EL (cell line): Measurements from ENCODE around the gene CENPS.
"Not testable (repeated sequence)": the region's sequence is repeated elsewhere in the genome, so short reads cannot be mapped to it uniquely, and the experiment has no call there.

Source experiments
- DNase-seq: peaks from one replicate; pipeline ENCODE4 v3.0.0-alpha.2; 2016

Gene CENPS

DNA sequence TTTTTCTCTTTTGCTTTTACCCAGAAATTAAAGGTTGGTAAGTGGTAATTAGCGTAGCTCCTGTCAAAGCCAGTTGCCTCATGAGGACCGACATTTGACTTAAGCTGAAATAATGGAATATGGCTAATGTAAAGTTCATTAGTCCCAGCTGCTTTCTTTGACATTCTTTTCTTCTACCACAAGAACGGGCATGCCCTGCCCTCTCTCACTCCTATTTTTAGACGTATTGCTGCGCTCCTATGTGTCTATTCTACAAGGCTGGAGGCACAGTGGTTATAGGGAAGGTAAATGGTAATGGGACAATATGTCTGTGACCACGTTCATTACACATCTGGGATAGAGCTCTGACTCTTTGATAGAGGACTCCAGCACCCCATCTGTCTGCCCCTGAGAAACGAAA lies 26.4 kb downstream of the CENPS start:
- DNase-seq = no peak

DNA sequence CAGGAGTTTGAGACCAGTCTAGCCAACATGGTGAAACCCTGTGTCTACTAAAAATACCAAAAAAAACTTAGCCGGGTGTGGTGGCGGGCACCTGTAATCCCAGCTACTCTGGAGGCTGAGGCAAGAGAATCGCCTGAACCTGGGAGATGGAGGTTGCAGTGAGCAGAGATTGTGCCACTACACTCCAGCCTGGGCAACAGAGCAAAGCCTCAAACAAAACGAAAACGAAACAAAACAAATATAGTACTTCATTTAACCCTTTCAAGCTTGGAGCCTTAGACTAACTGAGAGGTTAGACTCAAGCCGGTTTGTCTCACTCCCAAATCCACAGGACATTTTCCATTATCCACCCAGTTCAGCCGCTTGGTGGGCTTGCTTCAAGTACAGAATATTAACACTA lies 27.2 kb downstream of the CENPS start:
- not testable (repeated sequence) for DNase-seq

DNA sequence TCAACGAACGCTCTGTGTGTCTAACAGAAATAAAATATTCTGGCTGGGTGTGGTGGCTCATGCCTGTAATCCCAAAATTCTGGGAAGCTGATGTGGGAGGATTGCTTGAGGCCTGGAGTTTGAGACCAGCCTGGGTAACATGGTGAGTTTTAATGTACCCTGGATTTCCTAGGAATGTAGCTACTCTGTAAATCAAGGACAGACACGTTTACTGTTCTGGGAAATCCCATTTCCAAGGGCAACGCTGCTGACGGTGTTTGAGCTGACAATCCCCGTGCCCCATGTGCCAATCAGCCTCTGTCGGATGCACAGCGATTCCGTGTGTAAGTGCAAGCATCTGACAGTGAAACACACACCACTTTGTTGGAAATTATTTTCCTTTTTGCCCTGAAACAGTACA lies 27.6 kb downstream of the CENPS start:
- DNase-seq = no peak

DNA sequence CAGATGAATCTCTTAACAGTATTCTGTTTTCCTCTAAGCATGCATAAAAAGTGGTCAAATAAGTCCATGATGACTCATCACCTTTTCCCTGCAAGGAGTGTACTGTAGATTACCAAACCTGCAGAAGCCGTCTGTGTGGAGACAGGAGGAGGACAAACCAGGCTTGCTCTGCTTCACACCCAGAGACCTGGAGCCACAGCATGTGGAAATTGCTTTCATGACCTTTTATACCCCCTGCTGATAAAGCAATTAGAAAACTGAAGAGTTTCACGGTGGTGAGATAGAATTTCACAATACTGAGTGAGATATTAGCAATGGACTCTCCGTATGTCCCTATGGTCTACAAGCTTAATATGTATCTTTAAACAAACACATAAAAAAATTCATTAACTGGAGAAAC lies 29.0 kb downstream of the CENPS start:
- peak; percentile 78 for DNase-seq

DNA sequence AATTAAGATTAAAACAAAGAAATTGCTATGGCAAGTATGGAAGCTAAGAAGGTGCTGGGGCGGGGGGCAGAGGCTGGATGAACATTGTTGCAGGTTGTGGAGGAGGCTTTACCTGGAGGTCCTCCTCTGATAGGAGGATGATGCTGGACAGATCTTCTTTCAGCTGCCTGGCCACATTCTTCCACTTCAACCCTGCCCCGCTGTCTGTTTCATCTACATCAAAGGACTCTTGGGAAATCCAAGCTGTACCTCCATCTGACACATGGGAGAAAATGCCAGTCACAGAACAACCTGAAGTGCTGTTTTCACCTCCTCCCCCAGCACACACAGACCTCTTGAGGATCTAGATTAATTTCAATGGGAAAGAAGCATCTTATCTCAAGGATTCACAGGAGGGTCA lies 36.8 kb downstream of the CENPS start:
- no peak for DNase-seq

DNA sequence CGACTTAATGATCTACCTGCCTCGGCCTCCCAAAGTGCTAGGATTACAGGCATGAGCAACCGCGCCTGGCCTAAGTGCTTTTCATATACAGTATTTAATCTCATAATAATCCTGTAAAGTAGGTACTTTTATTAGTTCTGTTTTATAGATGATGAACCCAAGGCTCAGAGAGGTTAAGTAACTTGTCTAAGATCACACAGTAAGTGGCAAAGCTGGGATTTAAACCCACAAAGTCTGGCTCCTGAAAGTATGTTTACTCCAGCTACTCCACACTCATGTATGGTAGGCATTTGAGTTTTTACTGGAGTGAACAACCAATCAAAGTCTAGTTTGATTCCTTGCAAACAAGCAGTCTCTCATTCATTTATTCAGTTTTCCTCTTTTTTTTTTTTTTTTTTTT lies 39.8 kb downstream of the CENPS start:
- no peak for DNase-seq

DNA sequence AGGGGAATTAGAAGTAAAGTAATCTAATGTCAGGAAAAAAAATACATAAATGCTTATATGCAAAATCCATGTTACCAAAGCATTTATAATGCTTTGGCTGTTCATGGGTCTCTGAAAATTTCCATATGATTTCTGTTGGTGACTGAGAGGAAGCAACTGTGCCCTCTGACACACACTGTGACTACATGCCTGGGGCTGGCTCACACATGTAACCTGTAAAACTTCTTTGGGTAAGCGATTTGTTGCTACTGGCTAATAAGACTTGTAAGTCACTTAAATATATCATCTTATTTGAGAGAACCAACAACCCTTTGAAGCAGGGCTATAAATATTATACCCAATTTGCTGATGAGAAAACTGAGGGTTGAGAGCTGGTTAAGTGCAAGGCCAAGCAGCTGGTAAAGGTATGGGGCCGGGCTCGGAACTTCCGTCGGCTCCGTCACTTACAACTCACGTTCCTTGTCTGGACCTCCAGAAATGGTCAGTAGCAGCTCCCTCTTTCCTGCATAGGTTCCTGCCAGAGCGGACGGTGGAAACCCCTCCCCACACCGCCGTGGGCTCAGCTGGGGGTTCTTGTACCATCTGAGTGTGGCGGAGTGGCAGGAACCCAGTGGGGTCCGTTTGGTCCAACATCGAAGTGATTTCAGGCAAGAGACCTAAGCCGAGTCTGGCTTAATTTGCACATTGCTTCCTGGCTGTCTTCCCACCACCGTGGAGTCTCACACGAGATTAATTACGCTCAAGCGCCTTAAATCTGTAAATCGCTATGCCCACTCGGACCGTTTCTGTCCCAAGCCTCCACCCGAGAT lies 41.4 kb downstream of the CENPS start:
- no peak for DNase-seq

DNA sequence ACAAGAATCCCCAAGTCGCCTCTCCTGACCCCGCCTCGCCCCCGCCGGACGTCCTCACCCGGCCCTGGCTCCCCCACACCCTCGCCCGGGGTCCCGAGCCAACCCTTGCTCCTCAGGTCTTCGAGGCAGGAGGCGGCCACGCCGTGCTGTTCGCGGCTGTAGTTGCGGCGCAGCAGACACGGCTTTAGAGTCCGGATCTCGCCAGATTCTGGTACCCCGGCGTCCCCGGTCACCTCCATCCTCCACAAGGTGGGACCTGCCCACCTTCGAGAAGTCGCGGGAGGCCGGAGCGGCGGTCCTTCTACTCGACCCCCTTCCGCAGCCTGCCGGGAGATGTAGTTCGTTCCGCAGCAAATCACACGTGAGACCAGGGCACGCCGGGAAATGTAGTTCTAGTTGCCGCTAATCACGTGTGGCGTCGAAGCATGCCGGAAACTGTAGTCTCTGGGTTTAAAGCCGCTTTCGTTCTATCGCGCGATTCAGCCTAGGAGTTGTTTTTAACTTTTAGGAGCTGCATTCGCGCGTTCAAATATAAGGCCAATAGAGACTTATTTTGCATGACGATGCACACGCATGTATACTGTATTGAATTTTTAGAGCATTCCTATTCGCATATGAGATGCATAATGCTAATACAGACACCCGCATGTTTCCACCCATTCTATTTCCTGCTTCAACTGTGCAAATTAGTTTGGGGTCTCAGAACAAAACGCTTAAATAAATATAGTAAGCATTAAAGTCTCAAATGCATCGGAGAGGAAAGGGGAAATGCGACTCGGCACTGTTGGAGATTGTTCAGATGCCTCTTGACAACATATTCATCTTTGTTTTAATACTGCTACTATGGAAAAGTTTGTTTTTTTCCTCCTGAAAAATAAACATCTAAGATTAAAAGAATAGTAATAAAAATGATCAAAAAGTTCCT lies 42.2 kb downstream of the CENPS start, which contains the start of gene DFFA:
DFFA (minus strand) TSS at position 310 of the 925 bp plus-strand sequence; CDS start at position 239, 71 bp downstream.
- DNase-seq = peak; percentile 97

DNA sequence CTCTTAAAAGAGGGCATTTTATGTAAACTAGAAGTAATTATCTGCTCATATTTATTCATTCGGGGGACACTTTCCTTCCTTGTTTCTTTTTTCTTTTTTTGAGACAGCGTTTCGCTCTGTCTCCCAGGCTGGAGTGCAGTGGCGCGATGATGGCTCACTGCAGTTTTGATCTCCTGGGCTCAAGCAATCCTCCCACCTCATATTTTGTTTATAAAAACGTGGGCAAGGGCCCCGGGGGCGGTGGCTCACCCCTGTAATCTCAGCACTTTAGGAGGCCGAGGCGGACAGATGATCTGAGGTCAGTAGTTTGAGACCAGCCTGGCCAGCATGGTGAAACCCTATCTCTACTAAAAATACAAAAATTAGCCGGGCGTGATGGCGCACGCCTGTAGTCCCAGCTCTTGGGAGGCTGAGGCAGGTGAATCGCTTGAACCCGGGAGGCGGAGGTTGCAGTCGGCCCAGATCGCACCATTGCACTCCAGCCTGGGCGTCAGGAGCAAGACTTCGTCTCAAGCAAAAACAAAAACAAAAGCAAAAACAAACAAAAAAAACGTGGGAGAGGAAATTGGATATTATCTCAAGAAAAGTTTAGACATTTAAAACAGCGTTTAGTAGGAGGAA lies 43.0 kb downstream of the CENPS start:
- no peak for DNase-seq

DNA sequence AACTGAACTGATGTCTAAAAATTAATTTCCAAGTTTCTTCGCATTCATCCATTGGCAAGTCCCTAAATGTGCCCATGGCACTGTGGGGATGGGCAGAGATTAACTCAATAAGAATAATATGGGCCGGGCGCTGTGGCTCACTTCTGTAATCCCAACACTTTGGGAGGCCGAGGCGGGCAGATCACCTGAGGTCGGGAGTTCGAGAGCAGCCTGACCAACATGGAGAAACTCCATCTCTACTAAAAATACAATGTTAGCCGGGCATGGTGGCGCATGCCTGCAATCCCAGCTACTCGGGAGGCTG lies 44.0 kb downstream of the CENPS start:
- DNase-seq = not testable (repeated sequence)

DNA sequence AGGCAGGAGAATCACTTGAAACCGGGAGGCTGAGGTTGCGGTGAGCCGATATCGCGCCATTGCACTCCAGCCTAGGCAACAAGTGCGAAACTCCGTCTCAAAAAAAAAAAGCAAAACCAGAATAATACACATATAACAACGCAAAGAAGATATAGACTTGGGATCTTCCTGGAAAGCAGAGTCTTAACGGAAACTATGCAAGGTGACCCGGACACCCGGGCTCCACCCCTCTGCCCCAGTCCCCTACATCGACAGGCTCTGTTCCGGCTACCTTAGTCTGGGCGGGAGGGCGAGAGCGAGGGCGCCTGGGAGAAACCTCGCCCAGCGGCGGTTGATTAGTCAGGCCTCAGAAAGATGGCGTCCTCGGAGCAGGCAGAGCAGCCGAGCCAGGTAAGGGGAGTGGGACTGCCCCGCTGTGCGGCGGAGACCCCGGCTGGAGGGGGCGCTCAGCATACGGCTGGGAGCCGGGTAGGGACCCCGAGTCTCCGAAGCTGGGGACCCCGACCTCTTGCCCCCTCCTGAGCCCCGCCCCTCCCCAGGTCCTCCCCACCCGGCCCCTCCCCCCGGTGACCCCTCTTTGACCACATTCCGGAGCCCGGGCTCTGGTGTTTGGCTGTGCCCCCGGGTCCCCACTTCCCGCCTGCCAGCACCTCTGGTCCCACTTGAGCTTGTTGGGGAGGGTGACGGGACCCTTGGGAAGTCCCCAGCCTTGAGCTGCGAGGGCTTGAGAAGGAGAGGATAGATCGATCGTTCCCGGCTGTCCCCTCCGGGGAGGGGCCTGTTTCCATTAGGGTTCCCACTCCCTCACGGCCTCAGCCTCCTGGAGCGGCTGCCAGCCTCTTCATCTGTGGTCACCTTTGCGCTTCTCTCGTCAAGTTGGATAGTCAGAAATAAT lies 44.6 kb downstream of the CENPS start, which contains the start of gene PEX14:
PEX14 (plus strand) TSS at position 338 of the 895 bp plus-strand sequence; CDS start at position 355, 17 bp downstream.
- peak; percentile 88 for DNase-seq

DNA sequence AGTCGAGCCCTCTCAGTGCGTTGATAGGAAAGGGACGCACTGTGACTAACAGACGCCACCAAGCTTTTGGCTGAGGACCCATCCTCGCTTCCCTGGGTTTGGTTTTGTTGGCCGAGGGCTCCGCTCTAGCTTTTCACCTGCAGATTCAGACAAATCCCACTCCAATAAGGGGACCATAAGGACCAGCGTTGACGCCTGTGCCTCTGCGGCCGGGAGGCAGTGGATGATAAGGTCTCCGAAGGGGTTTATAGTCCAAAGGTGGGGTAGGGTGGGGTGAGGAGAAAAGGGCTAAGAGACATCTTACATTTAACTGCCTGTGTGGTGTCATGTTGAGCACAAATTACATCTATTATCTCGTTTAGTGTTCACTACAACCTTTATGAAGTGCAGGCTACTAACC lies 45.3 kb downstream of the CENPS start:
- DNase-seq = no peak

DNA sequence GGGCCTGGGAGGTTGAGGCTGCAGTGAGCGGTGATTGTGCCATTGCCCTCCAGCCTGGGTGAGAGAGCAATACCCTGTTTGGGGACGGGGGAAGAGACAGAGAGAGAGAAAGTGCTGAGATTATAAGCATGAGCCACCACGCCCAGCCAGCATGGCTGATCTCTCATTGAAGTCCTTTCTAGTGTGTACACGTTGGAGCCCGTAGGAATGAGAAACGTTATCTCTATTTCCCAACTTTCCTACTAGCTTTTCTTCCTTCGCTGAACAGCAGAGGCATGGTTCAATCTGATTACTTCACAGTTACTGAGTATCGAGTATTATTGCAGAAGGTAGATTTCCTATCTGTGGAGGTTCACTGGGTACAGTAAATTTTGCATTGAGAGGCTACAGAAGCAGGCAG lies 49.1 kb downstream of the CENPS start:
- DNase-seq = no peak

DNA sequence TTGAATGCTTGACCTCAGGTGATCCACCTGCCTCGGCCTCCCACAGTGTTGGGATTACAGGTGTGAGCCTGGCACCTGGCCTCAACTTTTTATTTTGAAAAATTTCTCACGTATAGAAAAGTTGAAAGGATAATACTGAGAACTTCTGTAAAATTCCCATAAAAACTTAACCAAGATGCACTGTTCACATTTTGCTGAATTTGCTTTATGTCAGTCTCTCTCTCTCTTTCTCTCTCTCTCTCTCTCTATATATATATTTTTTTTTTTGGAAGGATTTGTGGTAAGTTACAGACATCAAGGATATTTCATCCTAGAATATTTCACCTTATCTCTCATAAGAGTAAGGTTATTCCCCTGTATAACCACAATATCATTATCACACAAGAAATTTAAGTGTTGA lies 50.4 kb downstream of the CENPS start:
- no peak for DNase-seq

DNA sequence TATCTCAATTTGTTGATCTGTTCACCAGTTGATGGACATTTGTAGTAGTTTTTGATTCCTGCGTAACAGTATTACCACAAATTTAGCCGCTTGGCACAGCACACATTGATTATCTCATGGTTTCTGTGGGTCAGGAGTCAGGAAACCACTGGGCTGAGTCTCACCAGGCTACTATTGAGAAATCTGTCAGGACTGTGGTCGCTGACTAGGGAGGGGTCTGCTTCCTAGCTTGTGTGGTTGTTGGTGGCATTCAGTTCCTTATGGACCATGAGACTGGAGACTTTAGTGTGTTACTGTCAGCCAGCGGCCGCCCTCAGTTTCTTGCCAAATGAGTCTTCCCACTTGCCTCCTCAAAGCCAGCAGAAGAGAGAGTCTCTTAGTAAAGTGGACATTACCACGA lies 54.3 kb downstream of the CENPS start:
- no peak for DNase-seq

DNA sequence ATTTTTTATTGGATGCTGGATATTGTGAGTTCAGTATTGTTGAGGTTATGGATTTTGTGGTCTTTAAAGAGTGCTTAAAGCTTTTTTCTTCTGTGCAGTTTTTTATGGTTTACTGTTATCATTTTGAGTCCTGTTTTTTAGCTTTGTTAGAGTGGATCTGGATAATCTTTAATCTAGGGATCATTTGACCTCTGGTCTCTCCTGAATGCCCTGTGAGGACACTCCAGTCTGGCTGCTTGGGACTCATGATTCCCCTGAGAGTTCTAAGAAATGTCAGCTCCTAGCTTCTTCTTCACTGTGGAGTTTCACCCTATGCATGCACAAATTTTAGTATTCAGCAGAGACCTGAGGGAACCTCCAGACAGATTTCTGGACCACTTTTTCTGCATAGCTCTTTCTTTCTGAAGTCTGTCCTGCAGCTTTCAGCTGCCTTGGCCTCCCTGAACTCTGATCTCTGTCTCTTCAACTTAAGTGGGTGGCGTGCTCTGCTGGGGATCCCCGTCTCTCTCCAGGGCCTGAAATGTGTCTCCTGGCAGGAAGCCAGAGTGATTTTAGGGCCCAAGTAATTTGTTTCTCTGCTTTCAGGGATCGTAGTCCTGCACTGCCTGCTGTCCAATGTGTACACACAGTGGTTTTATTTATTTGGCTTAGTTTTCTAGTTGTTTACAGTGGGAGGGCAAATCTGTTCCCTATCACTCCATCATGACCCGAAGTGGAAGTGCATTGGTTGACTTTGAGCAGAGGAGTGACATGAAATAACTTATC lies 59.2 kb downstream of the CENPS start:
- no peak for DNase-seq

DNA sequence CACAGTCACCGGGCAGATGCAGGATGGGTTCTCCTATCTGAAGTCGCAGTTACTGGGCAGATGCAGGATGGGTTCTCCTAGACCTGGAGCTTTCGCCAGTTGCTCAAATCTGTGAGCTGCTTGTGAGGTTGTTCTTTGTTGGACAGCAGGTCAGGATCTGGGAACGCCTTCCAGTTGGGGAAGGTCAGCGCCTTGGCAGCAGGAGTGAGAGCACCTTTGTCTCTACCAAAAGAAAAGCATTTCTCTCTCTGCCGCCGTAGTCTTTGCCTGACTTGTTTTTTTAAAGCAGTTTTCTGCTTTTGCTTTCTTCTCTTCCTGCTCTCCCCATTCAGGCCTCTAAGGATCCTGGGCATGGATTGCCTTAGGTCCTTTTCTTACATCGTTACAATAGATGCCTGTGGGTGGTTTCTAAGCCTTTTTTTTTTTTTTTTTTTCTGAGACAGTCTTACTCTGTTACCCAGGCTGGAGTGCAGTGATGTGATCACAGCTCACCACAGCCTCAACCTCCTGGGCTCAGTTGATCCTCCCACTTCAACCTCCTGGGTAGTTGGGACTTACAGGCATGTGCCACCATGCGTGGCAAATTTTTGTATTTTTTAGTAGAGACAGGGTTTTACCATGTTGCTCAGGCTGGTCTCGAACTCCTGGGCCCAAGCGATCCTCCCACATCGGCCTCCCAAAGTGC lies 60.2 kb downstream of the CENPS start:
- DNase-seq = no peak
